H1 (cell line): Measurements from ENCODE around the gene IBSP. TPM values are rescaled to one million over a fixed set of nuclear protein-coding genes. Genes with fewer than 3 reads are reported as not detected.

Source experiments
- EGR1 ChIP-seq: IDR thresholded peaks from 2 replicates; pipeline ENCODE4 v1.6.1; 2011; ENCODE audit warnings: low read depth, low read length, borderline replicate concordance
- MAFK ChIP-seq: IDR thresholded peaks from 2 replicates; pipeline ENCODE4 v1.6.1; 2012; ENCODE audit warnings: low read depth, mild to moderate bottlenecking, improper control_type of control experiment, low read length
- POLR2AphosphoS5 ChIP-seq: IDR thresholded peaks from 2 replicates; pipeline ENCODE4 v1.6.1; 2011; ENCODE audit warnings: low read depth, low read length
- RBBP5 ChIP-seq: IDR thresholded peaks from 2 replicates; pipeline ENCODE4 v1.7.1; 2012; ENCODE audit warnings: low read depth, mild to moderate bottlenecking, inconsistent platforms, low read length, moderate library complexity, borderline replicate concordance
- TAF1 ChIP-seq: IDR thresholded peaks from 2 replicates; pipeline ENCODE4 v1.6.1; 2011; ENCODE audit warnings: mild to moderate bottlenecking, low read depth, low read length
- ZNF274 ChIP-seq: IDR thresholded peaks from 2 replicates; pipeline ENCODE4 v1.7.0; 2012; ENCODE audit warnings: low read length, borderline replicate concordance; ENCODE audit errors: extremely low read depth
- polyA plus RNA-seq, 7 experiments: library from polyadenylated mRNA; depleted of rRNA in 3 of 7; stranded (reverse) in 5 of 7; unstranded in 2 of 7; fragments of >200 nt in 5 of 7; fragments of 200-250 nt in 2 of 7; gene quantifications; 1 replicate in 5 of 7; 2 replicates in 1 of 7; 4 replicates in 1 of 7; pipeline versions ENCODE4 v1.2.1 to v1.2.3, GENCODE V29; 2011 to 2013; ENCODE audit warnings: missing spikeins in 2 of 7, mixed read lengths in 2 of 7
- total RNA-seq: library from RNA; stranded (reverse); fragmentation: NEBNext Ultra II Directional; extraction: Animal tissue kit (Norgen Biotek cat#: 25700); gene quantifications from 2 replicates; pipeline ENCODE4 v1.2.1, GENCODE V29; 2021
- TF ChIP-seq, protein P1 (sequence below): fragments of 300-600 bp; sonication (generic); IDR thresholded peaks from 2 replicates; pipeline ENCODE4 v1.7.1; 2012; ENCODE audit warnings: low read length, moderate library complexity, mild to moderate bottlenecking, inconsistent platforms; ENCODE audit not compliant: insufficient replicate concordance

The IBSP gene
- total and polyA plus RNA-seq, 2 of the 8 experiments (the other 6 are each of a cell fraction or from before 2014, with no cell fraction given): not detected

GRCh38 chr4:87824352-87824751, 25.0 kb downstream of the IBSP start (continued):
- TF ChIP-seq, protein P1, sequence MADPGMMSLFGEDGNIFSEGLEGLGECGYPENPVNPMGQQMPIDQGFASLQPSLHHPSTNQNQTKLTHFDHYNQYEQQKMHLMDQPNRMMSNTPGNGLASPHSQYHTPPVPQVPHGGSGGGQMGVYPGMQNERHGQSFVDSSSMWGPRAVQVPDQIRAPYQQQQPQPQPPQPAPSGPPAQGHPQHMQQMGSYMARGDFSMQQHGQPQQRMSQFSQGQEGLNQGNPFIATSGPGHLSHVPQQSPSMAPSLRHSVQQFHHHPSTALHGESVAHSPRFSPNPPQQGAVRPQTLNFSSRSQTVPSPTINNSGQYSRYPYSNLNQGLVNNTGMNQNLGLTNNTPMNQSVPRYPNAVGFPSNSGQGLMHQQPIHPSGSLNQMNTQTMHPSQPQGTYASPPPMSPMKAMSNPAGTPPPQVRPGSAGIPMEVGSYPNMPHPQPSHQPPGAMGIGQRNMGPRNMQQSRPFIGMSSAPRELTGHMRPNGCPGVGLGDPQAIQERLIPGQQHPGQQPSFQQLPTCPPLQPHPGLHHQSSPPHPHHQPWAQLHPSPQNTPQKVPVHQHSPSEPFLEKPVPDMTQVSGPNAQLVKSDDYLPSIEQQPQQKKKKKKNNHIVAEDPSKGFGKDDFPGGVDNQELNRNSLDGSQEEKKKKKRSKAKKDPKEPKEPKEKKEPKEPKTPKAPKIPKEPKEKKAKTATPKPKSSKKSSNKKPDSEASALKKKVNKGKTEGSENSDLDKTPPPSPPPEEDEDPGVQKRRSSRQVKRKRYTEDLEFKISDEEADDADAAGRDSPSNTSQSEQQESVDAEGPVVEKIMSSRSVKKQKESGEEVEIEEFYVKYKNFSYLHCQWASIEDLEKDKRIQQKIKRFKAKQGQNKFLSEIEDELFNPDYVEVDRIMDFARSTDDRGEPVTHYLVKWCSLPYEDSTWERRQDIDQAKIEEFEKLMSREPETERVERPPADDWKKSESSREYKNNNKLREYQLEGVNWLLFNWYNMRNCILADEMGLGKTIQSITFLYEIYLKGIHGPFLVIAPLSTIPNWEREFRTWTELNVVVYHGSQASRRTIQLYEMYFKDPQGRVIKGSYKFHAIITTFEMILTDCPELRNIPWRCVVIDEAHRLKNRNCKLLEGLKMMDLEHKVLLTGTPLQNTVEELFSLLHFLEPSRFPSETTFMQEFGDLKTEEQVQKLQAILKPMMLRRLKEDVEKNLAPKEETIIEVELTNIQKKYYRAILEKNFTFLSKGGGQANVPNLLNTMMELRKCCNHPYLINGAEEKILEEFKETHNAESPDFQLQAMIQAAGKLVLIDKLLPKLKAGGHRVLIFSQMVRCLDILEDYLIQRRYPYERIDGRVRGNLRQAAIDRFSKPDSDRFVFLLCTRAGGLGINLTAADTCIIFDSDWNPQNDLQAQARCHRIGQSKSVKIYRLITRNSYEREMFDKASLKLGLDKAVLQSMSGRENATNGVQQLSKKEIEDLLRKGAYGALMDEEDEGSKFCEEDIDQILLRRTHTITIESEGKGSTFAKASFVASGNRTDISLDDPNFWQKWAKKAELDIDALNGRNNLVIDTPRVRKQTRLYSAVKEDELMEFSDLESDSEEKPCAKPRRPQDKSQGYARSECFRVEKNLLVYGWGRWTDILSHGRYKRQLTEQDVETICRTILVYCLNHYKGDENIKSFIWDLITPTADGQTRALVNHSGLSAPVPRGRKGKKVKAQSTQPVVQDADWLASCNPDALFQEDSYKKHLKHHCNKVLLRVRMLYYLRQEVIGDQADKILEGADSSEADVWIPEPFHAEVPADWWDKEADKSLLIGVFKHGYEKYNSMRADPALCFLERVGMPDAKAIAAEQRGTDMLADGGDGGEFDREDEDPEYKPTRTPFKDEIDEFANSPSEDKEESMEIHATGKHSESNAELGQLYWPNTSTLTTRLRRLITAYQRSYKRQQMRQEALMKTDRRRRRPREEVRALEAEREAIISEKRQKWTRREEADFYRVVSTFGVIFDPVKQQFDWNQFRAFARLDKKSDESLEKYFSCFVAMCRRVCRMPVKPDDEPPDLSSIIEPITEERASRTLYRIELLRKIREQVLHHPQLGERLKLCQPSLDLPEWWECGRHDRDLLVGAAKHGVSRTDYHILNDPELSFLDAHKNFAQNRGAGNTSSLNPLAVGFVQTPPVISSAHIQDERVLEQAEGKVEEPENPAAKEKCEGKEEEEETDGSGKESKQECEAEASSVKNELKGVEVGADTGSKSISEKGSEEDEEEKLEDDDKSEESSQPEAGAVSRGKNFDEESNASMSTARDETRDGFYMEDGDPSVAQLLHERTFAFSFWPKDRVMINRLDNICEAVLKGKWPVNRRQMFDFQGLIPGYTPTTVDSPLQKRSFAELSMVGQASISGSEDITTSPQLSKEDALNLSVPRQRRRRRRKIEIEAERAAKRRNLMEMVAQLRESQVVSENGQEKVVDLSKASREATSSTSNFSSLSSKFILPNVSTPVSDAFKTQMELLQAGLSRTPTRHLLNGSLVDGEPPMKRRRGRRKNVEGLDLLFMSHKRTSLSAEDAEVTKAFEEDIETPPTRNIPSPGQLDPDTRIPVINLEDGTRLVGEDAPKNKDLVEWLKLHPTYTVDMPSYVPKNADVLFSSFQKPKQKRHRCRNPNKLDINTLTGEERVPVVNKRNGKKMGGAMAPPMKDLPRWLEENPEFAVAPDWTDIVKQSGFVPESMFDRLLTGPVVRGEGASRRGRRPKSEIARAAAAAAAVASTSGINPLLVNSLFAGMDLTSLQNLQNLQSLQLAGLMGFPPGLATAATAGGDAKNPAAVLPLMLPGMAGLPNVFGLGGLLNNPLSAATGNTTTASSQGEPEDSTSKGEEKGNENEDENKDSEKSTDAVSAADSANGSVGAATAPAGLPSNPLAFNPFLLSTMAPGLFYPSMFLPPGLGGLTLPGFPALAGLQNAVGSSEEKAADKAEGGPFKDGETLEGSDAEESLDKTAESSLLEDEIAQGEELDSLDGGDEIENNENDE: no peak
- TF ChIP-seq MAFK (no peak), ZNF274 (no peak), RBBP5 (no peak), TAF1 (no peak), EGR1 (no peak), POLR2AphosphoS5 (no peak)
